HG02885 (cell line): ENCODE results near the gene GRIN2A.

Source experiments
- ATAC-seq: cut with Tn5 transposase; IDR thresholded peaks from one replicate; pipeline ENCODE4 v1.9.1; 2021; ENCODE audit warnings: mild to moderate bottlenecking; ENCODE audit not compliant: unreplicated experiment, poor library complexity

Gene GRIN2A

GRCh38 chr16:10090816-10091215, 91.4 kb downstream of the GRIN2A start:
- ATAC-seq: no peak

GRCh38 chr16:10088380-10088793, 93.8 kb downstream of the GRIN2A start:
- ATAC-seq: no peak

- no peak for ATAC-seq
Measured at GRCh38 chr16:10087151-10087550, 95.1 kb downstream of the GRIN2A start.

- ATAC-seq: no peak
Measured at GRCh38 chr16:10086620-10087019, 95.6 kb downstream of the GRIN2A start.

- ATAC-seq: no peak
Measured at GRCh38 chr16:10085078-10085798, 97.0 kb downstream of the GRIN2A start.

- ATAC-seq: no peak
Measured at GRCh38 chr16:10083301-10083700, 98.9 kb downstream of the GRIN2A start.

- no peak for ATAC-seq
Measured at GRCh38 chr16:10081201-10081940, 100.9 kb downstream of the GRIN2A start.

GRCh38 chr16:10080051-10080772, 102.0 kb downstream of the GRIN2A start:
- no peak for ATAC-seq

- ATAC-seq: no peak
Measured at GRCh38 chr16:10078541-10078949, 103.7 kb downstream of the GRIN2A start.

- ATAC-seq: no peak
Measured at GRCh38 chr16:10077861-10078260, 104.4 kb downstream of the GRIN2A start.

GRCh38 chr16:10076037-10076436, 106.2 kb downstream of the GRIN2A start:
- no peak for ATAC-seq

GRCh38 chr16:10070591-10070990, 111.6 kb downstream of the GRIN2A start:
- ATAC-seq: no peak

- ATAC-seq: no peak
Measured at GRCh38 chr16:10069374-10069773, 112.9 kb downstream of the GRIN2A start.

GRCh38 chr16:10067835-10068234, 114.4 kb downstream of the GRIN2A start:
- no peak for ATAC-seq

GRCh38 chr16:10067406-10067805, 114.8 kb downstream of the GRIN2A start:
- no peak for ATAC-seq

GRCh38 chr16:10065019-10065418, 117.2 kb downstream of the GRIN2A start:
- ATAC-seq: no peak

- no peak for ATAC-seq
Measured at GRCh38 chr16:10048850-10049249, 133.4 kb downstream of the GRIN2A start.

GRCh38 chr16:10045947-10046346, 136.3 kb downstream of the GRIN2A start:
- no peak for ATAC-seq

- no peak for ATAC-seq
Measured at GRCh38 chr16:10045291-10045775, 136.9 kb downstream of the GRIN2A start.

GRCh38 chr16:10040136-10041080, 141.8 kb downstream of the GRIN2A start:
- ATAC-seq: no peak
